ENCODE results near the gene TMEM183A.

TMEM183A gene

DNA sequence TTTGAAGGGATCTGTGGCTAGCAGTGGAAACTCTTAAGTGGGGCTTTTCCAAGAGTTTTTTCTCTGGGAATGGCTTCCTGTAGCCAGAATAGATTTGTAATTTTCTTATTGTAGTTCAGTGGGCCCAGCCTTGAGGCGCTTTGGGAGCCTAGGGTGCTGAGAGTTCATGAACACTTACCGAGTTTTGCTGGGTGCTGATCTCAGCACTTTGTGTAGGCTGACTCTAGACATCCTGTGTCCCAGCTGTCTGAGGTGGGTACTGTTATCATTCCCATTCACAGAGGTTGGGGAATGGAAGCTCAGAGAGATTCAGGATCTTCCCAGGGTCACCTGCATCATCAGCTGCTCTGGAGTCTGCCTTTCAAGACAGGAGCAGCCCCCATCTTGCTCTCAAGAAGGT lies 26.1 kb downstream of the TMEM183A start:
- no peak for DNase-seq

GRCh38 chr1:203033917-203034316 lies 26.7 kb downstream of the TMEM183A start:
- DNase-seq = no peak

DNA sequence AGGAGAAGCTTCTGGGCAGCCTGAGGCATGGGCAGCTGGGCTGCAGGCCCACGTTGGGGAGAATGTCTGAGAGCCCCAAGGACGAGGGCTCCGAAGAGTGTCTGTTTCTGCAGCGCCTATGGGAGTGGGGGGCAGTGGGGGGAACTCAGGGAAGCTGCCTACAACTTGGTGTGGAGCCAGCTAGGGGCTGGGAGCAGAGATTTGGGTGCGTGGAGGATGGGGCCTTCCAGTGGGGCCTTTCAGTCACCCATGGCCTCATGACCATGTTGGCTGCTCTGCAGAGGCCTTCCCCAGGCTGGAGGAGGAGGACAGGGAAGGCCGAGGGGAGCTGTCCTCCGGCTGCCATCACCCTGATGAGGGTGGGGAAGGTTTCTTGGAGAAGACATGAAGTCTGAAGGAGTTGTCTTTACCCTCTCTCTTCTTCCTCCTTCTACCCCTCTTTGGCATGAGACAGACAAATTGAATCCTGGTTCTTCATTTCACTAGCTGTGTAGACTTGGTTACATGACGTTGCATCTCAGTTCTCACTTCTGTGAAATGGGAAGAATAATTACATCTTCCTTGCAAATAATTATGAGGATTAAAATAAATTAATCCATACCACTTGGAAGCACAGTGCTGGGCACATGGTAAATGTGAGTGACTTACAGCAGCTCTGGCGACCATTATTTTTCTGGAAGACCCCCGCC lies 27.4 kb downstream of the TMEM183A start:
- no peak for DNase-seq

GRCh38 chr1:203035111-203036000 lies 28.2 kb downstream of the TMEM183A start:
- DNase-seq = no peak

DNA sequence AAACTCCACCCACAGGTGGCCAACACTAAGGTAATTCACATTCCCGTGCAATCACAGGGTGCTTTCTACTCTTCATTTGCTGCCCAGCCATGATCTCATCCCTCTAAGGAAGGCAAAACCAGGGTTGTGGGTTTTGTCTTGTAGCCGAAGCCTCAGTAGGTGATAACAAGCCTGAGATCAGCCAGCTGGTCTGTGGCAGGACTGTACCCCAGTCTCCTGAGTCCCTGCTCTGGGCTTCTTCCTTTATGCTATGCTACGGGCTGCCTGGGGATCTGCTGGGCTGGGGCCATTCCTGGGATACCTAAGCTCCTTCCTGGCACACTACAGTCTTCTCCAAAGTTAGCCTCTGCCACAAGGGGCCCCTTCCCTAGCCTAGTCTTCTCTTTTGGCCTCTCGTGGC lies 29.0 kb downstream of the TMEM183A start:
- DNase-seq = no peak

GRCh38 chr1:203036537-203036936 lies 29.4 kb downstream of the TMEM183A start:
- DNase-seq = no peak

DNA sequence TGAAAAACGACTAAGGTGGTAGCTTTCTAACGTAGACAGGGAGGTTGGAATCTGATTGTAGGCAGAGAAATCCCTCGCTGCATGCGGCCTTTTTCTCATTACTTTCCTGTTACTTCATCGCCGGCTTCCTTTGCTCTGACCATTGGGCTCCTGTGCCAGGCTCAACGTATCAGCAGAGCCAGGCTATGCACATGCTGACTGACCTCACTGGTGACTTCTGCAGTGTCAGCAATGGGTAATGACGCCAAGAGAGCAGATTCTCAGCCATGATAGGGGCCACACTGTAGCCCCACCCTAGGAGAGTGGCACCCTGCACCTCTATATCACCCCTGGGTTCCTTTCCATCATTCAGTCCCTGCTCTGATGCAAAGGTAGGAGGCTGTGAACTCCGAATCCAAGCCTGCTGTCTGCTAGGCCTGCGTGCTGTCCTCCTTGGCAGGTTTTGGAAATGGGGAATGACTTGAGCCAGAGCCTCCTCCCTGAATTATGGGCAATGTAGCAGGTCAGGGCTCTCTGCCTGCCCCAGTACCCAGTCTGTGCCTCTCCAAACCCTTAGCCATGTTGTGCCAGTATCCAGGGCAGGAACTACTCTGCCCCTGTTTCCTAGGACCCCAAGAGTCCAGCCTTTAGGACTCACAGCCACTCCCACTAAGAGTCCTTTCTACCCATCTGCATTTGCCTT lies 30.5 kb downstream of the TMEM183A start:
- DNase-seq = no peak

DNA sequence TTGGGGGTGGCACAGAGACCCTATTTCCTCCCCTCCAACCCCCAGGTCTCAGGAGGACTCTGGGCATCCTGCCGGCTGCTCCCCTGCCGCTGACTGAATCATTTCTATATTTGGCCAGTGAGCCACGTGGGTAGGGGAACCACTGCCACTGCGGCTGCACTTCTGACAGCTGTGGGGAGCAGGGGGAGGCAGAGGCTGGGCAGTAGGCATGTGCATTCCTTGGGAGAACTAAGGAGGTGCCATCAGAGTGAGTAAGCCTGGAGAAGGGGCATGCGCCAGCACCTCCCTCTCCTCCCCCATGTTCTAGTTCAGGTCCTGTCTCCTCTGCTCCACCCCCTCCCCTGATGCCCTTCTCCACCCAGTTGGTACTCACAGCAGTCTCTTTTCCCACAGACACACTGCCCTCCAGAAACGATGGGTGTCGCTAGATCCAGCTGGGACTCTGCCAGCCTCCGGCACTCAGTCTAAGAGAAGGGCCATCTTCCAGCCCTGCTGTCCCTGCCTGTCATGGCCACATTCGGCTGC lies 31.1 kb downstream of the TMEM183A start:
- peak; percentile 15 for DNase-seq

DNA sequence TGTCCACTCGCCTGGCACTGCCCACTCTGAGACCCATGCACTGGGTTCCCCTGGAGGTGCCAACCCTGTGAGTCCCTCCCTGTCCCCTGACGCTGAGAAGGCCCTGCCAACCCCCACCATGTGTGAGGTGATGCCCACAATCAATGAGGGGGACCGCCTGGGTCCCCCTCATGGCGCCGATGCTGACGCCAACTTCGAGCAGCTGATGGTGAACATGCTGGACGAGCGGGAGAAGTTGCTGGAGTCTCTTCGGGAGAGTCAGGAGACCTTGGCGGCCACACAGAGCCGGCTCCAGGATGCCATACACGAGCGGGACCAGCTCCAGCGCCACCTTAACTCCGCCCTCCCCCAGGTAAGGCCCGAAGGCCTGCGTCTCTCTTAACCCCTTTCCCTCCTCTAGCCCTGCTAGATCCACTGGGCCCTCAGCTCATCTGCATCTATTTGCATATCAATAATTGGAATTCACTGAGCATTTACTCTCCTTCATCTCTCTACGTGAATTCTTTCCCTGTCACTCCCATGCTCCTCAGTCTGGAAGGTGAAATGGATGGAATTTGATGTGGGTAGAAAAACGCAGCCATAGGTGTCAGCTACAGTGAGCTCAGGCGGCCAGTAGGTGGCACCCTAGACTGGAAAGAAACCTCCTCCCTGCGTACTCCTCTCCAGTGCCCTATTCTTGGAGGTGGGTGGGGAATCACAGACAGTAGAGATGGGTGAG lies 31.9 kb downstream of the TMEM183A start:
- peak; percentile 38 for DNase-seq

GRCh38 chr1:203039609-203040512 lies 32.7 kb downstream of the TMEM183A start:
- DNase-seq = peak; percentile 26

DNA sequence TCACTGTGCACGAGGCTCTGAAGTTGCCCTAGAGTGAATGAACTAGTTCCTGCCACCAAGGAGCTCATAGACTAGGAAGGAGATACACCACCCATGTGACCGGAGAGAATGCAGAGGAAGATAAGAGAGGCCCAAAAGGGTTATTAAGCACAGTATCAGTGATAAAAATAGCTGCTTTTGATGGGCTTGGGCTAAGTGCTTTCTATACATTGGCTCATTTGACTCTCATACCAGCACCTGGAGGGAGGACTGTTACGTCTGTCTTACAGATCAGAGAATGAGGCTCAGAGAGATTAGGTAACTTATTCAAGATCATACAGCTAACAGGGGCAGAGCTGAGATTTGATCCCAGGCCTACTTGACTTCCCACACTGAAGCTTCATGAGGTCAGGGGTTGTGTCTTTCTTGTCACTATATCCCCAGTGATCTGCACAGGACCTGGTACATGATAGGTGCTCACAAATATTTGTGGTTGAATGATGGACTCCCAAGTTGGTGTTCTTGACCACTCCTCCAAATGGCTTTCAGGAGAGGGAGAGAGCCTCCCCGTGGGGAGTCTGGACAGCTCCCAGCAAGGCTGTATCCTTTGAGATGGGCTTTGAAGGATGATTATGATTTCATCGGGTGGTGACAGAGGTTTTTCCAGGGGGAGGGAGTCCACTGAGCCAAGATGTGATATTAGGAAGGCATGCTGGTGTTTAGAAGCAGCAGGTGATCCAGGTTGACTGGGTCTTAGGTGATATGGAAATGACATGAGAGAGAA lies 33.5 kb downstream of the TMEM183A start:
- DNase-seq = no peak

DNA sequence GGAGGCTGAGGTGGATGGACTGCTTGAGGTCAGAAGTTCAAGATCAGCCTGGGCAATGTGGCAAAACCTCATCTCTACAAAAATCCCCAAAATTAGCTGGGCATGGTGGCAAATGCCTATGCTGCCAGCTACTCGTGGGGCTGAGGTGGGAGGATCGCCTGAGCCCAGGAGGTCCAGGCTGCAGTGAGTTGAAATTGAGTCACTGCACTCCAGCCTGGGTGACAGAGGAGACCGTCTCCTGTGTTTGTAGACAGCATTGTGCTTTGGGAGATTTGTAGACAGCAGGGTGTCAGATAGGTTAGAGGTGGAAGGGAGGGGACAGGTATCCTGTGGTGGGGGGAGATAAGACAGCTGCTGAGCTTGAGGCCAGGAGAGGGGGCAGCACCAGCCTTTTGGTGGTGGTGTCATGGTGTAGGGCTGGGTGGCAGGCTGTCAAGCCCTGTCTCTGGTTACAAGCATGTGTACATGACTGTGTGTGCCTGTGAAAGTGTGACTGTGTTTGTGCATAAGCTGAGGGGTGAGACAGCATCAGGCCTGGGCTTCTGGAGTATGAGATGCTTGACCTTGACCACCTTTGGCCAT lies 34.3 kb downstream of the TMEM183A start:
- DNase-seq = no peak

GRCh38 chr1:203043830-203044545 lies 36.8 kb downstream of the TMEM183A start:
- no peak for DNase-seq

DNA sequence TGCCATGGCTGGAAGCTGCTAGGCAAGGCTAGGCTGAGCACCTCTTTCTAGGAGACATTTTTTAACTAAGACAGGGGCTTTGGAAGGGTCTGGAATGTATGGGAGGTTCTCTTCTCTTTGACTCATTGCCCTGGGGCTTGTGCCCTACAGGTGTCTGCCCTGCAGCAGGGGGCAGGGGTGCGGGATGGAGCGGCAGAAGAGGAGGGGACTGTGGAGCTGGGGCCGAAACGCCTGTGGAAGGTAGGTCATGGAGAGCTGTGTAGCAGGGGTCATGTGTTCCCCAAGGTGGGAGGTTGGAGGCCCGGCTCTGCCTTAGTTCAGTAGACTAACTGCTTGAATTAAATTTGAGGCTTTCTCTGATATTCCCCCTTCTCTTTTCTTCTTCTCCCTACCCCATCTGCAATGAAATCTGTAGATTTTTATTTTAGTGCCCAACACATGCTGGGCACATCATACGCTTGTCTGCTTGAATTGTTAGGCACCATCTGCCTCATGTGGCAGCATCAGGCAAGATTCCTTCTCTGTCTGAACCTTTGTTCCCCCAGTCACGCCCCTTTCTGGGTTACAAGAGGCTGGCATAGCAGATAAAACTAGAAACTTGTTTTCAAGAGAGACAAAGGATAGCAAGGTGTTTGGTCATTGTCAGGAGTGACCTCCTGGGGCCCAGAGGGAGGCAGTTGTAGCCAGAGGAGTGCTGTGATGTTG lies 37.5 kb downstream of the TMEM183A start:
- DNase-seq = no peak

- no peak for DNase-seq
Measured at GRCh38 chr1:203045336-203045735, 38.2 kb downstream of the TMEM183A start.

DNA sequence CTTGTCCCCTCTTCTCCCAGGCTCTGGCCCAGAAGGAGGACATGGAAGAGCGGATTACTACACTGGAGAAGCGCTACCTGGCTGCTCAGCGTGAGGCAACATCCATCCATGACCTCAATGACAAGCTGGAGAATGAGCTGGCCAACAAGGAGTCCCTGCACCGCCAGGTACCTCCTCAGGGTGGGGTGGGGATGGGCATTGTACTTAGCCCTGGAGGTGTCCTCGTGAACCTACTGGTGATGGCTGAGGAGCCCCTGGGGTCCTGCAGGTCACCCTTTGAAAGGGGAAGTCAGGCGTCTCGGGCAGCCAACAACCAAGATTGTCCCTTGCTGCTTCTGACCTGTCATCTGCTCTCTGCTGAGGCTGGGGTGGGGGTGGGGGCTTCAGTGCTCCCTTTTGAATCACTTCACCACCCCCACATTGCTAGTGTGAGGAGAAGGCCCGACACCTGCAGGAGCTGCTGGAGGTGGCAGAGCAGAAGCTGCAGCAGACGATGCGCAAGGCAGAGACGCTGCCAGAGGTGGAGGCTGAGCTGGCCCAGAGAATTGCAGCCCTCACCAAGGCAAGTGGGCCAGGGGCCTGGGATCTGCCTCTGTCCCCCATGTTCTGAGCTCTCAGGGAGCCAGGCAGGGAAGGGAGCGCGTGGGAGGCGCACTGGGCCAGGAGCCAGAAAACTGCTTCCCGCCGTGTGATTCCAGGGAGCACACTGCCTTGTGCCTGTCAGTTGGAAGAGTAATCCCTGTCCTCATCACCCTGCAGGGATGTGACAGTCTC lies 38.8 kb downstream of the TMEM183A start:
- no peak for DNase-seq

GRCh38 chr1:203046984-203047630 lies 39.9 kb downstream of the TMEM183A start:
- DNase-seq = no peak

DNA sequence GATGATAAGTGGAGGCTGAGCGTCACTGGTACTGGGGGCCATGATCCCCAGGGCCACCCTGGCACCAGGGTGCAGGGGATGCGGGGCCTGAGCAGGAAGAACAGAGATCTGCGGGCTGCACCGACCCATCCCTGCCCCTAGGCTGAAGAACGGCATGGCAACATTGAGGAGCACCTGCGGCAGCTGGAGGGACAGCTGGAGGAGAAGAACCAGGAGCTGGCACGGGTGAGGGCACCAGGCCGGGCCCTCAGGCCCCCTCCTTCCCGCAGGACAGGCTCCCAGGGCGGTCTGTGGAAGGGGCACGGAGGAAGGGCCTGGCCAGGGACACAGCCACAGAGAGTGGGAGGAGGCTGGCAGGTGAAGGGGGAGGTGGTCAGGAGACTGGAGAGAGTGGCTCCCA lies 40.9 kb downstream of the TMEM183A start:
- DNase-seq = no peak
